Glutamatergic neuron (in vitro differentiated cells): ENCODE results near the gene MEGF11. TPM values are rescaled to one million over a fixed set of nuclear protein-coding genes. Genes with fewer than 3 reads are reported as not detected.

Experiments used
- DNase-seq: peaks from one replicate; pipeline ENCODE4 v3.0.0; 2022
- H3K27ac Mint-ChIP-seq: one replicate; pipeline ENCODE4 v1.8.0; 2020; ENCODE audit warnings: mild to moderate bottlenecking, mixed read lengths, inconsistent platforms; ENCODE audit not compliant: unreplicated experiment
- H3K27me3 Mint-ChIP-seq: one replicate; pipeline ENCODE4 v1.8.0; 2020; ENCODE audit warnings: mild to moderate bottlenecking, moderate library complexity, mixed read lengths, inconsistent platforms; ENCODE audit not compliant: unreplicated experiment
- H3K36me3 Mint-ChIP-seq: one replicate; pipeline ENCODE4 v1.8.0; 2020; ENCODE audit warnings: mild to moderate bottlenecking, mixed read lengths, inconsistent platforms; ENCODE audit not compliant: unreplicated experiment
- H3K4me1 Mint-ChIP-seq: one replicate; pipeline ENCODE4 v1.8.0; 2020; ENCODE audit warnings: mild to moderate bottlenecking, low read depth, mixed read lengths, inconsistent platforms; ENCODE audit not compliant: unreplicated experiment
- H3K4me3 Mint-ChIP-seq: one replicate; pipeline ENCODE4 v1.8.0; 2020; ENCODE audit warnings: mild to moderate bottlenecking, mixed read lengths, inconsistent platforms; ENCODE audit not compliant: unreplicated experiment
- H3K9me3 Mint-ChIP-seq: one replicate; pipeline ENCODE4 v1.8.0; 2020; ENCODE audit warnings: mild to moderate bottlenecking, moderate library complexity, mixed read lengths, inconsistent platforms; ENCODE audit not compliant: unreplicated experiment
- CTCF ChIP-seq: fragments of 200-600 bp; sonication (generic); IDR thresholded peaks from one replicate; pipeline ENCODE4 v1.5.0; 2021; ENCODE audit not compliant: partially characterized antibody, unreplicated experiment
- total RNA-seq: library from RNA; stranded (reverse); fragmentation: NEBNext Ultra II Directional; extraction: Animal tissue kit (Norgen Biotek cat#: 25700); gene quantifications from one replicate; pipeline ENCODE4 v1.2.1, GENCODE V29; 2021; ENCODE audit not compliant: unreplicated experiment

The MEGF11 gene
- total RNA-seq, 1 donor from 2014 or later = 2.6 TPM

GRCh38 chr15:65926459-65926858 lies 327.1 kb downstream of the MEGF11 start:
- TF ChIP-seq CTCF = no peak
- Mint-ChIP-seq H3K27me3 (peaks cover 5% of the 10 kb centered on the region), H3K4me3 (no peak overlapping the region)

GRCh38 chr15:65925338-65925737 lies 328.2 kb downstream of the MEGF11 start:
- Mint-ChIP-seq H3K9me3 (peaks cover 3% of the 10 kb centered on the region), H3K4me3 (no peak overlapping the region), H3K27me3 (peaks cover 4% of the 10 kb centered on the region), H3K27ac (no peak overlapping the region), H3K4me1 (no peaks in the 10 kb centered on the region), H3K36me3 (no peaks in the 10 kb centered on the region)
- no peak for TF ChIP-seq CTCF
- no peak for DNase-seq

More at GRCh38 chr15:65926459-65926858, 327.1 kb downstream of the MEGF11 start:
- no peak for DNase-seq
- no peak overlapping the region for H3K27ac Mint-ChIP-seq
- H3K4me1 Mint-ChIP-seq = no peaks in the 10 kb centered on the region
- H3K36me3 Mint-ChIP-seq = no peaks in the 10 kb centered on the region
- peaks cover 3% of the 10 kb centered on the region for H3K9me3 Mint-ChIP-seq

GRCh38 chr15:65924004-65924403 lies 329.5 kb downstream of the MEGF11 start:
- peaks cover 4% of the 10 kb centered on the region for H3K27me3 Mint-ChIP-seq
- H3K4me3 Mint-ChIP-seq = no peak overlapping the region
- H3K27ac Mint-ChIP-seq = no peak overlapping the region
- DNase-seq = no peak
- H3K4me1 Mint-ChIP-seq = no peaks in the 10 kb centered on the region
- no peaks in the 10 kb centered on the region for H3K36me3 Mint-ChIP-seq
- no peak for TF ChIP-seq CTCF
- peaks cover 3% of the 10 kb centered on the region for H3K9me3 Mint-ChIP-seq

- H3K27ac Mint-ChIP-seq = no peak overlapping the region
- no peak overlapping the region for H3K4me3 Mint-ChIP-seq
- H3K27me3 Mint-ChIP-seq = peaks cover 4% of the 10 kb centered on the region
- H3K36me3 Mint-ChIP-seq = no peaks in the 10 kb centered on the region
- H3K9me3 Mint-ChIP-seq = peaks cover 3% of the 10 kb centered on the region
- no peak for DNase-seq
- no peak for TF ChIP-seq CTCF
- no peaks in the 10 kb centered on the region for H3K4me1 Mint-ChIP-seq
Measured at GRCh38 chr15:65923264-65923663, 330.3 kb downstream of the MEGF11 start.

- Mint-ChIP-seq H3K4me1 (no peaks in the 10 kb centered on the region), H3K36me3 (no peaks in the 10 kb centered on the region), H3K9me3 (peaks cover 3% of the 10 kb centered on the region), H3K27ac (no peak overlapping the region), H3K4me3 (no peak overlapping the region), H3K27me3 (peaks cover 2% of the 10 kb centered on the region)
- no peak for DNase-seq
- TF ChIP-seq CTCF = no peak
Measured at GRCh38 chr15:65922621-65923020, 330.9 kb downstream of the MEGF11 start.
